Activated CD8-positive, alpha-beta memory T cell treated with anti-CD3 and anti-CD28 coated beads for 48 hours (primary cell): Measurements from ENCODE around the gene TARS1.

Source experiments
- DNase-seq, 3 experiments: peaks; one replicate each; pipeline ENCODE4 v3.0.0-alpha.2; 2020; ENCODE audit warnings: low read depth in 2 of 3, low spot score in 2 of 3

The TARS1 gene

DNA sequence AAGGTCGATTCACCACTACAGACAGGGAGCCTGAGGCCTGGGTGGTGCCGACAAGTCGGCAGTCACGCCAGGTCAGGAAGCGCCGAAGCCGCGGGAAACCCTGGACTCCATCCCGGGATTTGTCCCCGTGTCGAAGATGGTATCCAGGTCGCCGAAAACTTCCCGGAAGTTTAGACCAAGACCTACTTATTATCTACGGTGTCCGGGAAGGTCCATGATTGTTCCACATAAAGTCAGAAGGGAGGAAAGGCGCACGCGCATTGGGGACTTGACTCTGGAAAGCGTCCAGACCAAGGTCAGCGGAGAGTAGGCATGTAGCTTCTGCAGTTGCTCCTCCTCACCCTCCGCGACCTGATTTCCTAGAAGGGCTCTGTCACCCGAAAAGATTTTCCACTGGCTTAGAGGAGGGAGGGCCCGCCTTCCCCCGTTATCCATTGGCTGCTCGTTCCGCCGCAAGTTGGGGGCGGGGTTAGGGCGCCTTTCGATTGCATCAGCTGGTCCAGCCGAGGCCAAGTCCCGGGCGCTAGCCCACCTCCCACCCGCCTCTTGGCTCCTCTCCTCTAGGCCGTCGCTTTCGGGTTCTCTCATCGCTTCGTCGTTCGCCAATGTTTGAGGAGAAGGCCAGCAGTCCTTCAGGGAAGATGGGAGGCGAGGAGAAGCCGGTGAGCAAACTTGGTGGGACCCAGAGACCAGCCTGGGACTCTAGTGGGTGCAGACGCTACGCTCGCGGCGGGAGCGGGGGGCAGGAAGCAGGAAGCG, at the start of gene TARS1:
Gene TARS1, plus strand, starts transcription at position 484 of the 759 bp plus-strand sequence. Its CDS starts 122 bp downstream, at position 606.
- peak; percentile 79 to 89 (median 80) for DNase-seq

DNA sequence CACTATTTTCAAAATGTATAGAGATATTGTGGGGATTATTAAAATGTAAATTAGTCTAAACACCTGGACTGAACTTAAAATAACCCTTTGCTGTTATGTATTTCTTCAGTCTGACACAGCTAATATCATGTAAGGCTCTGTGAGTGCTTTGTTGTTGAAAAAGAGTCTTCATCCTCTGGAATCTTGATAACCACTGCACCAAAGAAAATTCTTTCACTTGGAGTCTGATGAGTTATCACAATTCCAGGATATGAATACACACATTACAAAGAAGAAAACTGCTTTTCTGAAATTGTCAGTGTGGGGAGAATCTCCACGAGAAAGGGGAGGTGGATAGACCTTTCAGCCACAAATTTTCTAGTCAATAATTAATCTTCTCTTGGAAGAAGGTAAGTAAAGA, 42.3 kb upstream of the TARS1 start:
- no peak for DNase-seq

DNA sequence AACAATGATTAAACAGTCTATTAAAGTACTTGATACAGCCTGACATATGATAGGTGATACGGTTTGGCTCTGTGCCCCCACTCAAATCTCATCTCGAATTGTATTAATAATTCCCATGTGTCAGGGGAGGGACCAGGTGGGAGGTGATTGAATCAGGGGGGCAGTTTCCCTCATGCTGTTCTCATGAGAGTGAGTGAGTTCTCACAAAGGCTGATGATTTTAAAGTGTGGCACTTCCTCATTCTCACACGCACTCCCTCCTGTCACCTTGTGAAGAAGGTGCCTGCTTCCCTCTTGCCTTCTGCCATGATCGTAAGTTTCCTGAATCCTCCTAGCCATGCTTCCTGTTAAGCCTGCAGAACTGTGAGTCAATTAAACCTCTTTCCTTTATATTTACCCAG, 40.1 kb upstream of the TARS1 start:
- DNase-seq: no peak

DNA sequence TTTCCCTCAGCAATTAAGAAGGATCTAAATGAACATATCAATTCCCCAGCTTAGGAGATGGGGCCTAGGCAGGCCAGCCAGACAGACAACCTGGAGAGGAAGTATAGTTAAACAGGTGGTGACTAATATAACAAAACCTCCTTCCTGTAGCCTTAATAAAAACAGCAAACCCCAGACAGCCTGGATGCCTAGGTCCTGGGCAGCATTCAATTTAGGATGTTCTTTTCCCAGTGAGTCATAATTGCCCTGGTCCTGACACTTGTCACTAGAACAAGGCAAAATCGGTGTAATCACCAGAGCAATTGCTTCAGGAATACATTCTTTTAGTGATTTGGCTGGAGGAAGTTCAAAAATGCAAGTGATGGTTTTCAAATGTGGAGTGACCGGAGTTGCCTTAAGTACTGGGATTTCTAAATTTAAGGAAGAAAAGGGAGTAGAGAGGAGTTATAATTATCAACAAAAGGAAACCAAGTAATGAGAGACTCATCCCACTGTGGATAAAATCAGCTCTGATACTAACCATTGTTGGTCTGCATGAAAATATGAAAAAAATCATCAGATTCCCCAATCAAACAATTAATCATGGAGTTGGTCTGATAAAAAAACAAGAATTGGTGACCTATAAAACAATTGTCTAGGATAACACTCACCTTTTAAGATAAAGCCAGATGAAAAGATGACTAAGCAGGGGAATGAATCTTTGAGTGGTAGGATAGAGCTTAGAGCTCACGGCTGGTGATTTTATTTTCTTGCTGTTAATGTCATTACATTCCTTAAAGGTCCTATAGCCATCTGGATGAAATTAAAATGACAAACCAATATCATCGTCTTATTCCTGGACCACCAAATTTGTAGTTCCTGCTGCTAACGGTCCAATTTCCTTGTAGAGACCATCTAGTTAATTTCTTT, 39.0 kb upstream of the TARS1 start:
- no peak for DNase-seq

DNA sequence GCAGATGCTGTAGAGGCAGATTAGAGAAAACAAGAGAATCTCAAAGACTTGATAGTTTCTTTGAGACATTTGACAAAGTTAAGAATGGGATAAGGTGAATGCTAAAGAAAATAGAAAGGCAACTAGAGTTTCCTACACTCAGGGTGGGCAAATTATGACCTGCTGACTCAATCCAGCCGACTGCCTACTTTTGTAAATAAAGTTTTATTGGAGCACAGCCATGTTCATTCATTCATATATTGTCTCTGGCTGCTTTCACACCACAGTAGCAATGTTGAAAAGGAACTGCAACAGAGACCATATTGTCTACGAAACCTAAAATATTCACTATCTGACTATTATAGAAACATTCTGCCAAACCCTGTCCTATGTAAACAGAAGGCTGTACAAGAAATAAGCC, 37.6 kb upstream of the TARS1 start:
- DNase-seq: no peak

DNA sequence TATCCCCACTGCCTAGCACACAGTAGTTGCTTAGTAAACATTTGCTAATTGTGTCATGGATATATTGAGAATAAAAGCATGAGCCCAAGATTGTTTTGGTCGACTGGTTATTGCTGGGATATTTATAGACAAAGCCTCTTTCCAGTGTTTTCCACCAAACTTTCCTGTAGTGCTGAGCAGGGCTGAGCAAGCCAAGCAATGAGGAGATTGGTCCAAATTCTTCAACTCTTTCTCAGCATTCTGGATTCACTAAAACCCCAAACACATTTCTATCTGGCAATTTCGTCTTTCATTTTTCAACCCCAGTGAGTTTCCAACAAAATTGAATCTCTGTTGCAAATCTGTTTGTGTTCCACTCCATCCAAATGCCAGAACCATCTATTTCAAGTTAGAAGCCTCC, 31.9 kb upstream of the TARS1 start:
- DNase-seq: no peak

DNA sequence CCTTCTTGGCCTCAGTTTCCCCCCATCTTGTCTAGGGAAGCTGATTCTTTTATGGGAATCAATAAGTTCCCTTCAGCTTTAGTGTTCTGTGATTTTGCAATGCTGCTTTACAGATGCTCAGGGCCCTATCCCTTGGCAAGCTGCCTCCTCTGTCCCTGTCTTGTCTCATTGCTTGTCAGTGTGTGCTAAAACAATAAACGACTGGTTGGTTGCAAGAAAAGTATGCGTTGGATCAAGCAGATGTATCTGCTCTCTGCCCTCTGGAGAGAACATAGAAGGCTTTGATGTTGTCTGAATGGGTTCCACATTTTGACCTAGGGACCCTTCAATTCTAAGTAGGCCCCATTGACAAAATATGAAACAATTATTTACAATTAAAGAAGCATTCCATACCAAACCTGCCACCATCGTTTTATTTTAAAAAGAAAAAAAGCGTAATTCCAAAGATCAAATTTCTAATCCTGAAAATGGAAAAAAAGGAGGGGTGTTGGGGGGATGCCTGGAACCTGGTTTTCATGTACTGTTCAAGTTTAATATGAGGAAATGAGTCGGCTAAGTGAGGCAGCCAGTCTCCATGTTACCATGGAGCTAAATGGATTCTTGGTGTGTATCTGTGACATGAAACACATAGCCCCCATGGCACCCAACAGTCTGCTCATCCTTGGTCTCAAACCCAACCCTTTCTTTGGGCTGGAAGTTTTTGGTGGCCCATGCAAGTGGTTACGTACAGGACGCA, 31.2 kb upstream of the TARS1 start:
- no peak for DNase-seq

DNA sequence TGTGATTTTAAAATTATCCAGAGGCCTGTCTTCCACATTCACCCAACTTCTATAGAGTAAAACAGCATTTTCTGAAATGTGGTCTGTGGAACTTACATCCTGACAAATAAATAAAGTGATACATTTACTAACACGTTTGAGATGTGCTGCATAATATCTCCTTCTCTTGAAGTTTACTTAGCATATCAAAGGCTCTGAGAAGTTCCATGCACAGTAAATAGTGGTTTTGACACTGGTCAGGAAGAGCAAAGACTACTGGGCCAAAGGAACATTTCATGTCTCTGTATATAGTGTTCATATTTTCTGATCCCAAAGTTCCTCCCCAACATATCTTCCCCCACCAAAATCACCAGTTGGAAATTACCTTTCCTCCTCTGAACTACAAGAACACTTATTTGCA, 30.5 kb upstream of the TARS1 start:
- DNase-seq: no peak

DNA sequence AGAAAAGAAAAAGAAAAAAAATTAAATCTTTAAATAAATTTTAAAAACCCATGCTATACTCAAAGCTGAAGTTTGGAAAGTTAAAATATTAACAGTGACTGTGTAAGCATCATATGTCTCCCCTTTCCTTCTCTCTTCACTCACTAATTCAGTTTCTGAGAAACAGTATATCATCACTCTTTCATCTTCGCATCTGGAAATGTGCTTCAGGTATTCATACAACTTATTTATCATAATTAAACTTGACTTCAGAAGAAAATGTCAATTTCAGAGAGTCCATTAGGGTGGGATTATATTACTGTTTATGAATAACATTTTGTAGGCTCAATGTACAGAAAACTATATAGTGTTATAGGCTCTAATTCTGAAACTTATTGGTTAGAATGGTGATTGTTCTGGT, 29.3 kb upstream of the TARS1 start:
- DNase-seq: no peak

DNA sequence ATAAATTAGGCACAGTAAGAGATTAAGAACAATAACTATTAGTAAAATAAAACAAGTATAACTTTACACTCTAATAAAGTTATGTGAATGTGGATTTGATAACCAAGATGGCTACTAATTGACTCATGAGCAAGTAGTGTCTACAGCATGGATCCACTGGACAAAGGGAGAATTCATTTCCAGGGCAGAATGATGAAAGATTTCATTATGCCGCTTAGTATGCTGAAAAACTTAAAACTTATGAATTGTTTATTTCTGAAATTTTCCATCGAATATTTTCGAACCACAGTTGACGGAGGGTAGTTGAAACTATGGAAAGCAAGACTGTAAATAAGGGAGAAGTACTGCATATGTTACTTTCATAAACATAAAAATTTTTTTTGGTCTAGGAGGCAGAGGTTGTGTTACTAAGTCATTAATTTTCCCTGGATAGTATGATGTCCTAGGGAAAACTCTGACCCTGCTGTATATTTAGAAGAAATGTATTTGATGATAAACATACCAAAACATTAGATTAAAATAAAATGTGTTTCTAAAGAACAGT, 24.9 kb upstream of the TARS1 start:
- no peak for DNase-seq

DNA sequence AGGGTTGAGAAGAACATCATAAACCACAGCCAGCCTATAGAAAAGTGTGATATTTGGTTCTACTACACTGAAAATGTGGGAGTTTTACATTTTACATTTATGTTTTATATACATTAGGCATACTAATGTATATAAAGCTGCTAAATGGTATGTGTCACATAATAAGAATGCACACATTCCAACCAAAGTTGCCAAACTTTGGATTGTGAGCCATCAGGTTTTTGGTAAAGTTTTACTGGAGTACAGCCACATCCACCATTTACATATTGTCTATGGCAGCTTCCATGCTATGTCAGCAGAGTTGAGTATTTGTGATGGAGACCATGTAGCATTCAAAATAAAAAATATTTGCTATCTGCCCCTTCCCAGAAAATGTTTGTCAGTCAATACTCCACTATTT, 23.1 kb upstream of the TARS1 start:
- DNase-seq: no peak

DNA sequence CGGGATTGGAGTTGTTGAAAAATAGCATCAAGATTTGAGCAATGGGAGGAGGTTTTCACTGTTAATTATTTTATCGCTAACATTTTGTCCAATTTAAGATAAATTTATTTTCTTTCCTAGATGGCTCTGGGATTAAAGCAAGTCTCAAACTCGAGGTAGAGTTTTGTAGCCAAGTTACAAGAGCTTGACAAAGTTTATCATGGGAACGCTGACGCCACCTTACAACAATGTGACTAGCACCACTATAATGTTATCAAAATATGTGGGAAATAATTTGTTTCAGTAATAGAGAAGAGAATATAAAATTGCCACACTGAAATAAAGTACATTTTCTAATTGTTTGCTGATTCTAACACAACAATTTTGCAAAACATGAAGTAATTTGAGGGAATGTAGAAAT, 19.8 kb upstream of the TARS1 start:
- DNase-seq: no peak

DNA sequence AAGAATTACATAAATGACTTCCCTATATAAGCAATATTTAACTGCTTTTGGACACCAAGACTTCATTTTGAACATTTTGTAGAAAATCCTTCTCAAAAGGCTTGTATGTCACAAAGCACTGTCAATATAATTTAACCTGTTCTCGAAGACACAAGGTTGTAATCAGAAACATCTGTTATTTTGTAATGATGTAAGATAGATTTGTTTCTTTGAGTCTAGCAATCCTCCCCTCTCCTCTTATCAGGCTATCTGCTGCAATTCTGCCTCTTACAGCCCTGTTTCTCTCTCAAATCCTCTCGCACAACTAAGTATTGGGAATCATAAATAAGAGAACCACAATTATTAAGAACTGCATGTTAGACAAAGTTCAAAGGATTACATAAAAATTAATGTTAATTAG, 18.6 kb upstream of the TARS1 start:
- DNase-seq: no peak

DNA sequence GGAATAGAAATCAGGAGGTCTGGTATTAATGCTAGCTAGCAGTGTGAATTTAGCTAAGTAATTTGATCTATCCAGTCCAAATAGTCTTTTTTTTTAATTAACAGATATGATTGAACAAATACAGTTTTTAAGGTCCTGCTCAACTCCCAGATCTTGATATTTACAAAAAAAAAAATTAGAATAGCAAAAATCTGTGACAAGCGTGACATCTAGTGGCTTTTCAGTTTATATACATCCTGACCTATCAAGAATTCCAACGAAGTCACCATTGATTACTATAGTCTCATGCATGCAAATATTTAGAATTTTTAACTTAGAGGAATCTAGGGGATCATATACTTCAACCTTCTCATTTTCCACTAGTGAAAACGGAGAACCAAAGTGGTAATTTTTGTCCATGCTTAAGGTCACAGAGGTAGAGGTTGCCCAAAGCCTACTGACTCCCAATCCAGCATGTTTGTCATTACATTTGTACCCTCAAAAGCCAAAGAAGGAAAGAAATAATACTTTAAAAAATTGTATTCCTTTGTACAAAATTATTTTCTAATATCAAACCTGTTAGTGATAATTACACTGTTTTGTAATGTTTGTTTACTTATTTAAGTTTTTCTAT, 17.6 kb upstream of the TARS1 start:
- DNase-seq: no peak

DNA sequence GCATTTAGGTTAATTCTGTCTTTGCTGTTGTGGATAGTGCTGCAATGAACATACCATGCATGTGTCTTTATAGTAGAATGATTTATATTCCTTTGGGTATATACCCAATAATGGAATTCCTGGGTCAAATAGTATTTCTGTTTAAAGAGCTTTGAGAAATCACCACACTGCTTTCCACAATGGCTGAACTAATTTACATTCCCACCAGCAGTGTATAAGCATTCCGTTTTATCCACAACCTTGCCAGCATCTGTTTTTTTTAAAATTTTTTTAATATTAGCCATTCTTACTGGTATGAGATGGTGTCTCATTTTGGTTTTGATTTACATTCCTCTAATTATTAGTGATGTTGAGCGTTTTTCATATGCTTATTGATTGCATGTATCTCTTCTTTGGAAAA, 15.5 kb upstream of the TARS1 start:
- DNase-seq: no peak

DNA sequence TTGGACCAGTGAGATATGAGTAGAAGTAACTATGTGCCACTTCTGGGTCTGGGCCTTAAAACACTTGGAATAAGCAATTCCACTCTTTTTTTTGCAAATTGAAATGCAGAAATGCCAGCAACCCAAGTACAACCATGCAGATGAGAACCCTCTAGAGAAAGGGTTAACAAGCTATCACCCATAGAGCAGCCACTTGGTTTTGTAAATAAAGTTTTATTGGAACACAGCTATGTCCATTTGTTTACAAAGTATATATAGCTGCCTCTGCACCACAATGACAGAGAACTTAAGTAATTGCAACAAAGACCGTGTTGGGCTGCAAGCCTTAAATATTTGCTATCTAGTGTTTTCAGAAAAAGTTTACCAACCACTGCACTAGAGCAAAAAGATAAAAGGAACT, 9.8 kb upstream of the TARS1 start:
- DNase-seq: no peak

DNA sequence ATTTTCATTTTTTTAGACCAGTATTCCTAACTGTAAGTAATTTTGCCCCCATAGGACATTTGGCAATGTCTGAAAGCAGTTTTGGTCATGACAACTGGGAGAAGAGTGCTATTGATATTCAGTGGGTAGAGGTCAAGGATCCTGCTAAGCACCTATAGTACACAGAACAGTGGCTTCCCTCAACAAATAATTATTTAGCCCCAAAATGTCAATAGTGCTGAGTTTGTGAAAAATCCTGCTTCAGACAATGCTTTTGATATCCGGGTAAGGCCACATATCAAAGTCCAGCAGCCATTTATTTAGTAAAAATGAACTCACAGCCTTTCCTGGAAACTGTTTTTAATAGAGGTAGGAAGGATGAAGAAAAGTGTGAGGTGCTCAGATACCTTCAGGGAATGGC, 8.1 kb upstream of the TARS1 start:
- DNase-seq: no peak

DNA sequence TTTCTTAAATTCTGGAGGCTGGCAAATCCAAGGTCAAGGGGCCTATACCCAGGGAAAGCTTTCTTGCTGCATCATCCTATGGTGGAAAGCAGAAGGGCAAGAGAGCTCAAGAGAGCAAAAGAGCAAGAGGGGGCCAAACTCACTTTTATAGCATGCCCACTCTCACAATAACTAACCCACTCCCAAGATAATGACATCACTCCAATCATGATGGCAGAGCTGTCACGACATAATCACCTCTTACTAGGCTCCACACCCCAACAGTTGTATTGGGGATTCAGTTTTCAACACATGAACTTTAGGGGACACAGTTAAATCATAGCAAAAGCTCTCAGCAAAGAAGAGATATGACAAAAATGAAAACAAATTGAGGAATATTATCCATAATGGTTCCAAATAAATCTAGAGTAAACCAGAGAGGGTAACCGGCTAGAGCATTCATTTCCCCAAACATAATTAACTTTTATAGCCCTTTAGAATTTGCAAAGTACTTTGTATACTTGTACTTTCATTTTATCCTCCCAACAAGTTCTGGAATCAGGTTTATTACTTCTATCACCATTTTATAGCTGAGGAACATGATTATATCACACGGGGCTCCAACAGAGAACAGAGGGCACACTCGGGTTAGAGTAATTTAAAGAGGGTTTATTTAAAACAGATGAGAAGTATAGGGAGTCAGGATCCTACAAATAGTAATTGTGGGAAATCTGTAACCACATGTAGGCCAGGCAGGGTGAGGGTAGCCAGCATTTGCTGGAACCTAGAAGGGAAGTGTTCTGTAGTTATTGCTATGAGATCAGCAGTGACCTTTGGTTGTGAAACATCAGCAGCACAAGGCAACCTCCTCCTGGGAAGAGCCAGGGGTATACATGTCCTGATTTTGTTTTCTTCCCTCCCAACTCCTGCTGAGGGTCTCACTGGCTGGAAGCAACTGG, 7.2 kb upstream of the TARS1 start:
- DNase-seq: no peak

DNA sequence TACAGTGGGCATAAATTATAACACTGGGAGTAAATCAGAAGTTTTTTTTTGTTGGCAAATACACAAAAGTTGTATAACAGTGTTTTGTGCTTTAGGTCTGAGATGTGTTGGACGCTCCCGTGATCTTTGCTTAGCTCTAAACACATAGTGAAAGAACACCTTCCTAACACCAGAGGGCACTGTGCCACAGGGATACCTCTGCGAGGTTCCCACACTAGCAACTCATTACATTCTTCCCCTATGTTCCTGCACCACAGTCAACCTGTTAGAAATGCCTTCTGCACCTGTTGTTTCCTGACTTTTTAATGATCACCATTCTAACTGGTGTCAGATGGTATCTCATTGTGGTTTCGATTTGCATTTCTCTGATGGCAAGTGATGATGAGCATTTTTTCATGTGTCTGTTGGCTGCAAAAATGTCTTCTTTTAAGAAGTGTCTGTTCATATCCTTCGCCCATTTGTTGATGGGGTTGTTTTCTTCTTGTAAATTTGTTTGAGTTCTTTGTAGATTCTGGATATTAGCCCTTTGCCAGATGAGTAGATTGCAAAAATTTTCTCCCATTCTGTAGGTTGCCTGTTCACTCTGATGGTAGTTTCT, 4.8 kb upstream of the TARS1 start:
- peak in 2 of 3 experiments; percentile 11 to 21 for DNase-seq

DNA sequence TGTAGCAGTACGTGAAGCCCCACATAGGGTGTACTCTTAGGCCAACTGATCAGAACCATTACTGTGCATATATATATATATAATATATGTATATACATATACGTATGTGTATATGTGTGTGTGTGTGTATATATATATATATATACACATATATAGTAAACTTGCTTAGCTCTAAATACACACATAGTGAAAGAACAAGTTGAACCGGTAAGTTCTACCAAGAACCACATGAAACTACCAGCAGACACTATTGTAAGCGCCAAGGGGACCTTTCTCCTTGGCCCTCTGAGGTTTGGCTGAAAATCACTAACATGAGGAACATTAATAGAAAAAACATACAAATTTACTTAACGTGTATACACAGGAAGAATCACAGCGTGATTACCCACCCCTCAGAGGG, 1.8 kb upstream of the TARS1 start:
- no peak for DNase-seq
